Heart right ventricle (tissue), 16 donors: ENCODE measurements around the gene KPNB1. TPM values are rescaled to one million over a fixed set of nuclear protein-coding genes. Genes with fewer than 3 reads are reported as not detected.

Source experiments
- ATAC-seq, 8 donors: fragments of 200-7000 bp; cut with Tn5 transposase; one replicate each; pipeline ENCODE4 v1.9.1; 2020; ENCODE audit warnings: mild to moderate bottlenecking in 8 of 8, moderate library complexity in 8 of 8, moderate number of reproducible peaks in 1 of 8
- DNase-seq, 2 donors: peaks; one replicate each; pipeline ENCODE4 v3.0.0-alpha.2; 2020
- H3K27ac ChIP-seq, 10 donors: fragments of 200-600 bp; sonication (generic) in 2 of 10; one replicate each; pipeline versions ENCODE4 v1.5.0 to v1.8.0; 2020 to 2022; ENCODE audit warnings: mild to moderate bottlenecking in 3 of 10
- H3K27me3 ChIP-seq, 7 donors: fragments of 200-600 bp; one replicate each; pipeline ENCODE4 v1.8.0; 2021 to 2022; ENCODE audit warnings: mild to moderate bottlenecking in 2 of 7
- H3K36me3 ChIP-seq, 9 donors: fragments of 200-600 bp; sonication (generic) in 1 of 9; one replicate each; pipeline versions ENCODE4 v1.5.0 to v1.8.0; 2020 to 2022; ENCODE audit warnings: mild to moderate bottlenecking in 2 of 9
- H3K4me1 ChIP-seq, 9 donors: fragments of 200-600 bp; sonication (generic) in 1 of 9; one replicate each; pipeline versions ENCODE4 v1.5.0 to v1.8.0; 2020 to 2022; ENCODE audit warnings: mild to moderate bottlenecking in 4 of 9
- H3K4me3 ChIP-seq, 10 donors: fragments of 200-600 bp; sonication (generic) in 2 of 10; one replicate each; pipeline versions ENCODE4 v1.5.0 to v1.8.0; 2020 to 2022; ENCODE audit warnings: mild to moderate bottlenecking in 7 of 10, moderate library complexity in 2 of 10
- H3K9me3 ChIP-seq, 11 donors: fragments of 200-600 bp in 10 of 11; sonication (generic) in 2 of 11; one replicate each; pipeline versions ENCODE4 v1.5.0 to v1.8.0; 2013 to 2022; ENCODE audit warnings: mild to moderate bottlenecking in 2 of 11, control low read depth in 1 of 11, moderate library complexity in 1 of 11
- WGBS, 2 donors: extraction: QIAGEN DNeasy Blood & Tissue Kit; methylation state at CpG; one replicate each; pipeline ENCODE4 v1.1.7; 2013; ENCODE audit warnings: inconsistent platforms in 1 of 2; 5-methylcytosine and 5-hydroxymethylcytosine counted together
- intact Hi-C, 10 donors: fragments of 100-400 bp; cut with DNase I; formaldehyde crosslinking; loops; one replicate each; pipeline versions ENCODE4 v1.11.1 to v1.14.2; 2022
- polyA plus RNA-seq, 2 donors: library from polyadenylated mRNA; stranded (reverse); fragments of 200-250 nt; gene quantifications; one replicate each; pipeline ENCODE4 v1.2.3, GENCODE V29; 2013
- total RNA-seq, 10 donors: library from RNA; stranded (reverse); fragmentation: NEBNext Ultra II Directional in 3 of 10; extraction: Animal tissue kit (Norgen Biotek cat#: 25700) in 3 of 10; gene quantifications; one replicate each; pipeline versions ENCODE4 v1.2.1 to v1.2.4, GENCODE V29; 2021 to 2023
- TF ChIP-seq, protein P1 (sequence below), 9 donors: fragments of 200-600 bp; sonication (generic) in 2 of 9; IDR thresholded peaks; one replicate each; pipeline versions ENCODE4 v1.5.0 to v1.8.0; 2021 to 2022; ENCODE audit warnings: antibody characterized with exemption in 9 of 9, mild to moderate bottlenecking in 5 of 9, moderate library complexity in 1 of 9
- donor health status: Arrhythmogenic right ventricular cardiomyopathy.
- donor health status: ischemic (EF 13 %, LVEDD 7.1; RV severe dilation, severe dysfunction).
- donor health status: healthy with polysubstance abuse.
- donor health status: DM: no; HTN: yes; CAD: no.
- donor health status: DM: no; HTN: no; CAD: no.
- donor health status: ischemic (EF 25% LVEDD 6.9; RV normal size, moderate dysfunction).
- donor health status: ischemic (EF 25% LVEDD 5.7; RV mildly dilated, moderate dysfunction).
- donor health status: healthy.
- donor health status: DM: yes; HTN: yes; CAD: no.
- donor health status: Ischemic cardiomyopathy.
- donor health status: ischemic (EF 35%, LVEDD 5.7; RV mildly dilated, moderate dysfunction).
- donor health status: nonischemic (EF 11% LVEDD 7.7; RV severe dilation, severe dysfunction).
- donor health status: DM: yes; HTN: yes; CAD: no.
- donor health status: PGD.
- donor health status: ischemic (EF 29% LVEDD 5.4; RV normal size, mild dysfunction).
- donor health status: nonischemic (EF 23%, LVEDD 6.1; RV moderate dilation, normal function).

KPNB1 gene
- total and polyA plus RNA-seq, 12 donors = 30.6 to 236 (median 182) TPM

GRCh38 chr17:47636273-47637030 is 13.3 kb upstream of the KPNB1 start:
- H3K27ac ChIP-seq = peak overlapping the region in 2 of 10 donors; percentile 27 to 32
- H3K4me1 ChIP-seq = peaks cover 0 to 10% (median 0%) of the 10 kb centered on the region in 9 donors
- H3K4me3 ChIP-seq = no peak overlapping the region
- 58 to 61% methylated on average over 2 of the region's 2 CpGs for WGBS, 2 donors
- H3K36me3 ChIP-seq = peaks cover 0 to 50% (median 11%) of the 10 kb centered on the region in 9 donors
- TF ChIP-seq, protein P1, sequence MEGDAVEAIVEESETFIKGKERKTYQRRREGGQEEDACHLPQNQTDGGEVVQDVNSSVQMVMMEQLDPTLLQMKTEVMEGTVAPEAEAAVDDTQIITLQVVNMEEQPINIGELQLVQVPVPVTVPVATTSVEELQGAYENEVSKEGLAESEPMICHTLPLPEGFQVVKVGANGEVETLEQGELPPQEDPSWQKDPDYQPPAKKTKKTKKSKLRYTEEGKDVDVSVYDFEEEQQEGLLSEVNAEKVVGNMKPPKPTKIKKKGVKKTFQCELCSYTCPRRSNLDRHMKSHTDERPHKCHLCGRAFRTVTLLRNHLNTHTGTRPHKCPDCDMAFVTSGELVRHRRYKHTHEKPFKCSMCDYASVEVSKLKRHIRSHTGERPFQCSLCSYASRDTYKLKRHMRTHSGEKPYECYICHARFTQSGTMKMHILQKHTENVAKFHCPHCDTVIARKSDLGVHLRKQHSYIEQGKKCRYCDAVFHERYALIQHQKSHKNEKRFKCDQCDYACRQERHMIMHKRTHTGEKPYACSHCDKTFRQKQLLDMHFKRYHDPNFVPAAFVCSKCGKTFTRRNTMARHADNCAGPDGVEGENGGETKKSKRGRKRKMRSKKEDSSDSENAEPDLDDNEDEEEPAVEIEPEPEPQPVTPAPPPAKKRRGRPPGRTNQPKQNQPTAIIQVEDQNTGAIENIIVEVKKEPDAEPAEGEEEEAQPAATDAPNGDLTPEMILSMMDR (IDR thresholded peaks at IDR 0.05) = no peak
- intact Hi-C loops = no loop called here
- H3K27me3 ChIP-seq = no peaks in the 10 kb centered on the region
- DNase-seq = no peak
- no peaks in the 10 kb centered on the region for H3K9me3 ChIP-seq
- peak in 1 of 8 donors; percentile 29 for ATAC-seq

DNA sequence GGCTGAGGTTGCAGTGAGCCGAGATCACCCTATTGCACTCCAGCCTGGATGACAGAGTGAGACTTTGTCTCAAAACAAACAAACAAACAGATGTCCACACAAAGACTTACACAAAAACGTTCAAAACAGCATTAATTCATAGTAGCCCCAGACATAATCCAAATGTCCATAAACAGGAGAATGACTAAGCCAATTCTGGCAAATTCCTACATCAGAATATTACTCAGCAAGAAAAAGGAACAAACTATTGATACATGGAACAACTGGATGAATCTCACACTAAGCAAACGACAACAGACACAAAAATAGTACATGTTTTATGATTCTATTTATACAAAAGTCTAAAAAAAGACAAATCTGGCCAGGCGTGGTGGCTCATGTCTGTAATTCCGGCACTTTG is 10.8 kb upstream of the KPNB1 start:
- H3K36me3 ChIP-seq = peaks cover 0 to 38% (median 7%) of the 10 kb centered on the region in 9 donors
- 81 to 84% methylated on average over 5 of the region's 5 CpGs for WGBS, 2 donors
- peaks cover 0 to 10% (median 0%) of the 10 kb centered on the region in 9 donors for H3K4me1 ChIP-seq
- TF ChIP-seq, protein P1 (IDR thresholded peaks at IDR 0.05) = no peak
- no peaks in the 10 kb centered on the region for H3K9me3 ChIP-seq
- no peak overlapping the region for H3K4me3 ChIP-seq
- DNase-seq = no peak
- H3K27ac ChIP-seq = no peak overlapping the region
- intact Hi-C loops = no loop called here
- no peak for ATAC-seq
- H3K27me3 ChIP-seq = no peaks in the 10 kb centered on the region

GRCh38 chr17:47640076-47640475 is 9.6 kb upstream of the KPNB1 start:
- TF ChIP-seq, protein P1 (IDR thresholded peaks at IDR 0.05) = no peak
- ATAC-seq (no peak), DNase-seq (no peak)
- H3K36me3 ChIP-seq = peaks cover 0 to 32% (median 6%) of the 10 kb centered on the region in 9 donors
- no peaks in the 10 kb centered on the region for H3K9me3 ChIP-seq
- H3K27ac ChIP-seq = no peak overlapping the region
- intact Hi-C loops = no loop called here
- no peak overlapping the region for H3K4me3 ChIP-seq
- WGBS, 2 donors = 85 to 91% methylated on average over 3 of the region's 3 CpGs
- peaks cover 0 to 20% (median 0%) of the 10 kb centered on the region in 9 donors for H3K4me1 ChIP-seq
- no peaks in the 10 kb centered on the region for H3K27me3 ChIP-seq

GRCh38 chr17:47641202-47641601 is 8.5 kb upstream of the KPNB1 start:
- peaks cover 0 to 21% (median 0%) of the 10 kb centered on the region in 9 donors for H3K4me1 ChIP-seq
- no peak overlapping the region for H3K4me3 ChIP-seq
- TF ChIP-seq, protein P1 (IDR thresholded peaks at IDR 0.05) = no peak
- peaks cover 0 to 21% (median 6%) of the 10 kb centered on the region in 9 donors for H3K36me3 ChIP-seq
- DNase-seq (no peak), ATAC-seq (no peak)
- intact Hi-C loops = no loop called here
- no peaks in the 10 kb centered on the region for H3K9me3 ChIP-seq
- no peak overlapping the region for H3K27ac ChIP-seq
- 96% methylated on average over 4 of the region's 4 CpGs for WGBS, 2 donors
- no peaks in the 10 kb centered on the region for H3K27me3 ChIP-seq
